Stimulated activated CD8-positive, alpha-beta memory T cell treated with anti-CD3 and anti-CD28 coated beads, Interleukin-4, amount 100 ng/mL, for 4 hours (primary cell): Measurements from ENCODE around the gene AAGAB.

Source experiments
- DNase-seq, 2 donors: peaks; one replicate each; pipeline ENCODE4 v3.0.0-alpha.2; 2020; ENCODE audit warnings: low read depth in 2 of 2, low spot score in 1 of 2

Gene AAGAB

DNA sequence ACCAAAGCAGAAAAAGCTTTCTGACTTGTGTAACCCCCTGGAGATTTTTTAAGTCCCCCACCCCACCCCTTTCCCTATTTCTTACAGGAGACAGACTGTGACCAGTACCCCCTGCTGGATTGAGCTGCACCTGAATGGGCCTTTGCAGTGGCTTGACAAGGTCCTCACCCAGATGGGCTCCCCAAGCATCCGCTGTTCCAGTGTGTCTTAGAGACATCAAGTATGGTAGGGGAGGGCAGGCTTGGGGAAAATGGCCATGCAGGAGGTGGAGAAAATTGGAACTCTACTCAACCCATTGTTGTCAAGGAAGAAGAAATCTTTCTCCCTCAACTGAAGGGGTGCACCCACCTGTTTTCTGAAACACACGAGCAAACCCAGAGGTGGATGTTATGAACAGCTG is 64.1 kb downstream of the AAGAB start:
- no peak for DNase-seq

DNA sequence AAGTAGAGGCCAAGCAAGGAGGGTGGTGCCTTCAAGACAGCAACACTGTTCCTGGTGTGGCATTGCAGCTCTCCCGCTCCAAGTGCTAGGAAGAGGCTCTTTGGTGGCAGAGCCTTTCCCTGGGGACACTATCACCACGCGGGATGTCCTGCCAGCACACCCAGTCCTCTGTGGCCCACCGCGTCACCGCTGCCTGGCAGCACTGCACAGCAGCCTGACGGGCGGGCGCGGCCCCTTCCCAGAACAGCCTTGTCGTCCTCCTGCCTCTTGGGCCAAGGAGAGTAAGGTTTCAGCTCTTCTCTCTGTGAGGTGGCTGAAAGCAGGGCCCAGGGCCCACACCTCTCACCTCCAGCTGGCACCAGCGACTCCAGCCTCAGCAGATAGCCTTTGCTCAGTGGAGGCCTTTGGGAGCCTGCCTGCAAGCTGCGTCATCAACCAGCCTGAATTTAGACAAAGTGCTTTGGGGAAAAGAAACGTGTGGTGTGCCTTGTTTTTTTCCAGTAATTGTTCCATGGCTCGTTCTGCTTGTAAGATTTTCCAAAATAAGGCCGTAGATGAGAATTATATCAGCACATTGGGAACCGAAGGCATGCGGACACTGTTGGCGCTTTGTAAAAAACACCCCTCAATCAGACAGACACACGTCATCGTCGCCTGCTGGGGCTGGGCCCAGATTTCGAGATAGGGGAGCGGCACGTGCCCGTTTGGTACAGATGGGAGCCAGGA is 65.0 kb downstream of the AAGAB start:
- no peak for DNase-seq

DNA sequence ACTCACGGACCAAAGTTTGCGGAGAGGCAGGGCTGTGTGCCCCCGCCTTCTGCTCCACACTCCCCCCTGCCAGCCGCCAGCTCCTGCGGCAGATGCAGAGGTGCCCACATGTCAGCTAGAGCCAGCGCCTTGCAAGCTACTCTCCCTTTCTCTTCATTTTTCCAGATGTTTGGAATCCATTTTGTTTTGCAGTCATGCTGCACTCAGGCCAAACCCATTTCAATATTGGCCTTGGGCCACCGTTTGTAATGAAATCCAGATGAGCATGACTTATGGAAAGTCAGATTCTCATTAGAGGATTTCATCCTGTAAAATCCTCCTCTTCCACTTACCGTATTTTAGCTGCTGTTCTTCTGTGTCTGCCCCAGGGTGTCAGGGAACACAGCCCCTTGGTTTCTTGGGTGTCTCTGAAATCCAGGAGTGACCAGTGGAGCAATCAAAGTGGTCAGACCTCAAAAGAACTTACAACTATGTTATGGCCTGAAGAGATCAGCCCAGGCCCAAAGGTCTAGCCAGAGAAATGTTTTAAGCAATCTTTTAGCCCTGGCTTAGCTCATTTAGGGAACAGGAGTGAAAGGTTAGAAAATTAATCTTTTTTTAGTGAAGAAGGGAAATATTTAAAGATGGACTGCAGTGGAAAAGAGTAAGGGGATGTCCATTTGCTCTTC is 65.8 kb downstream of the AAGAB start:
- DNase-seq, result no peak

DNA sequence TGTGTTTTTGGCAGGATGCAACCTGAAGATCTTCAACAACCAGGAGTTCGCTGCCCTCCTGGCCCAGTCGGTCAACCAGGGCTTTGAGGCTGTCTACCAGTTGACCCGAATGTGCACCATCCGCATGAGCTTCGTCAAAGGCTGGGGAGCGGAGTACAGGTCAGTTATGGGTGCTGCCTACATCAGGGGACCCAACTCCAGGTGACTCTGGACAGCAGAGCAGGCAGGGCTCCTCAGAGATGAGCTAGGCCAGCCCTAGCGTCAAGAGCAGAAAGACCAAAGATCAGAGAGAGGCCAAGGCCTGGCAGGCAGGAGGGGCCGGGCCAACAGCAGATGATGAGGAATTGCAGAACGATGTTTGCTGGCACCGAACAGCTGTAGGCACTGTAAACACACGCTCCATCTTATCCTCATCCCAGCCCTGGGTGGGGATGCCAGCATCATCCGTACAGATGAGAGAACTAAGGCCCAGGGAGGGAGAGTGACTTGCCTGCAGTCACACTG is 67.1 kb downstream of the AAGAB start:
- no peak for DNase-seq

DNA sequence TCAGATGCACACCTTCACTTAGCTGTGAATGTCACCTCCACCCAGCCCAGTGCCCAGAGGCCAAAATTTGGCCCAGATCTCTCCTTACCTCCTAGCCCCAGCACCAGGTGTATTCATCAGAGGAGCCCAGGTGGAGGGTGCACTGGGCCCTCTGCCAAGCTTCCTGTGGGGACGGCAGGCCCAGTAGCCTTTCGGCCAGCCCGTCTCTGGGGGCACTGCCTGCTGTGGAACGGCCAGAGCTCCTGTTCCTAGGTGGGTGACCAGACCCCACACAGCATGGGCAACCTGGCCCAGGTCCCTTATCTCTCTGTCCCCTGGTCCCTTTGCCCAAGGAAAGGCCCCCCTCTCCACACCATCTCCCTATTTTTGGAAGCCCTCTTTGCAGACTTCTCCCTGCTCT is 67.8 kb downstream of the AAGAB start:
- no peak for DNase-seq

DNA sequence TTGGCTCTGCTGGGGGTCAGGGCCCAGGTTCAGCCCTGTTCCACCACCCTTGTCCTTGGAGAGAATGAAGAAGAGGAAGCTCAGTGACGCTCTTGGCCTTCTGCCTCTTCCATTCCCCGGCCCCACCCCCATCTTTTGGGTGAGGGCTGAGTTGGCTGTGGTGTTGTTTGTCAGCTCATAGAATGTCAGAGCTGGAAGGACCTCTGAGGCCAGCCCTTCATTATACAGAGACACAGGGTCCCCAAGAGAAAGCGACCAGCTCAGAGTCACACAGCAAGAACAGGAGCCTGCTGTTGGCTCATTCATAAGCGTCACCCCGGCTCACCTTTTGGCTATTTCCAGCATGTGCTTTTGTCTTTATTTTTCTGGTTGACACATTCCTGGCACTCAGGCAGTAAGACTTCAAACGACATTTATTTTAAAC is 68.2 kb downstream of the AAGAB start:
- no peak for DNase-seq

DNA sequence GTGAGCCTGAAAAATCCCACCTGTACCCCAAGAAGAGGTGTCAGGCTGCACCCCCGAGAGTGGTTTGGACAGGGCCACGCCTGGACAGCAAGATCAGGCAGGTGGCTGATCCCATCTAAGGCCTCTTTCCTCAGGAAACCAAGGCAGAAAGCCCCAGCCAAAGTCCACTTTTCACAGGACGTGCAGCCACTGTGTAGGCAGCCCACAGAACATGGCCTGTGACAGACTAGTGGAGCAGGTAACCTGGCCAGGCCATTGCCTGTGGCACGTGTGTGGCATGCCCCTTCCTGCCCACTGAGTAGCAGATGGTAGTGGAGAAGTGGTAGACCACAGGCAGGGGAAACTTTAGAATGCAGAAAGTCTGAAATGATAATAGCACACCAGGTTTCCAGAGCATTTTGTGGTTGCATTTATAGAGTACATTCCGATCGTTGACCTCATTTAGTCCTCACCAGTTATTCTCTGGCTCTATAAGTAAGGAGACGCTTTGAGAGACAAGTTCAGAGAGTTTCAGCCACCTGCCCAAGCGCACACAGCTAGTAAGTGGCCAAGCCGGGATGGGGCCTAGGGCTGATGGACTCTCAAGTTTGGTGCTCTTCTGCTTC is 68.7 kb downstream of the AAGAB start:
- no peak for DNase-seq

DNA sequence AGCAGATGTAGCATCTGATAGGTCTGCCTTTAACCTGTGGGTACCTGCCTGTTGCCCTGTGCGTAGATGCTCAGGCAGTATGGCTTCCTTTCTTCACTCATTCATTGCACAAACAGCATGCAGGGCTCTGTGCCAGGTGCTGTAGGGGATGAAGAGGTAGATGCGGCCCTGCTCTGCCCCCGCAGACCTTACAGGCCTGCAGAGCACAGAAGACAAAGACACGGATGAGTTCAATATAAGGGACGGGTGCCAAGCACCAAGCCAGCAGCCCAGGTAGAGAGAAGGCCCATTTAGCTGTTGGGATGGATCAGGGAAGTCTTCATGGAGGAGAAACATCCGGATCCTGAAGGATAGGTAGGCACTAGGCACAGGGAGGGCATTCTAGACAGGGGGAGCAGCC is 69.4 kb downstream of the AAGAB start:
- no peak for DNase-seq

DNA sequence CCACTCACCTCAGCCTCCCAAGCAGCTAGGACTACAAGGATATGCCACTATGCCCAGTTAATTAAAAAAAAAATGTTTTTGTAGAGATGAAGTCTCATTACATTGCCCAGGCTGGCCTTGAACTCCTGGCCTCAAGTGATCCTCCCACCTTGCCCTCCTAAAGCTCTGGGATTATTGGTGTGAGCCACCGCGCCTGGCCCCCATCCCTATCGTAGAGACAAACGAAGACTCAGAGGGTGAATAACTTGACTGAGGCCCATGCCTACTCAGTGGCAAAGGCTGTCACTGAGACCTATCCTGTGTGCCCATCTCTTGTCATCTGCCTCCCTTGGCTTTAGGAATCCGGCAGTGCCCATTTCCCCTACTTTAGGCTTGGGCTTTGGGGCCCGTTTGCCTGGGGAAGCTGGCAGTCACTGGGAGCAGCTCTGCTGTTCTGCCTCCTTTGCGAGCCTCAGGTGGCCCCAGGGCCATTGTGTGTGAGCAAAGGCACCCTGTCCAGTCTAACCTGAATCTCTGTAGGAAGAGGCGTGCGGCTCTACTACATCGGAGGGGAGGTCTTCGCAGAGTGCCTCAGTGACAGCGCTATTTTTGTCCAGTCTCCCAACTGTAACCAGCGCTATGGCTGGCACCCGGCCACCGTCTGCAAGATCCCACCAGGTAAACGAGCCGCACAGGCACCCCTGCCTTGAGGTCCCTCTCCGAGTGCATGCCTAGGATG is 70.1 kb downstream of the AAGAB start:
- no peak for DNase-seq

DNA sequence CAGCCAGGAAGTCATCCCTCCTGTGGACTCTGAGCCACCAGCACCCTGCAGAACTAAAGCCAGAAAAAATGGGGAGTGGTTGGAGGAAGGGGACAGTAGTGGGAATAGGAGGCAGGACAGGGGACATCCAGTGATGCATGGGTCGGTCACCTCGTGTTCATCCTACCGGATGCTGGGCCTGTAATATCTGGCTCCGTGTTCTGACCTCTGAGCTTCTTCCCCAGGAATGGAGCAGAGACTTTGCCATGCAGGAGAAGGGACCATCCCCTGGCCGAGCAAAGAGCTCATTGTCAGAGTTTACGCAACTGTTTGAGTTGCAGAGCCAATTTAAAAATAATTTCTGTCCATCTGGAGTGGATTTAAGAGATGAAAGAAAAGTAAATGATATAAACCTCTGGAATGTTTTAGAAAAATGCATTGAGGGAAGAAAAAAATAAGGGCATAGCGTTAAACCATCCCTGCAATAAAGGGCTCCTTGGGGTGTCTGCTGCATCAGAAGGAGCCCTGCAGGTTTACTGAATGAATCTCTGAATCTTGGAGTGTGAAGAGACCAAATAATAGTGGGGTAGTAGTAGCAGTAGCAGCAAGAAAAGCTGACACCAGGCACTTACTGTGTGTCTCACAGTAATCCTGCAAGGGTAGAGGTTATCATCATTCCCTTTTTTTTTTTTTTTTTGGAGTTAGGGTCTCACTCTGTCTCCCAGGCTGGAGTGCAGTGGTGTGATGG is 70.9 kb downstream of the AAGAB start:
- no peak for DNase-seq

DNA sequence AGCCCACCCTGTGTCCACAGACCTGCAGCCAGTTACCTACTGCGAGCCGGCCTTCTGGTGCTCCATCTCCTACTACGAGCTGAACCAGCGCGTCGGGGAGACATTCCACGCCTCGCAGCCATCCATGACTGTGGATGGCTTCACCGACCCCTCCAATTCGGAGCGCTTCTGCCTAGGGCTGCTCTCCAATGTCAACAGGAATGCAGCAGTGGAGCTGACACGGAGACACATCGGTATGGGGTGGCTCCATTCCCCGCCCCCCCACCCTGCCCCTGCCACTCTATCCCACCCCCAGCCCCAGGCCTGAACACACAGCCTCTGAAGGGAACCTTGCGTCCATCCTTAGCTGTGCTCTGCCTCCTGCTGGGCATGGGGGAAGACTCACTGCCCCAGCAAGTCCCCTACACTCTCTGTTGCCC is 73.2 kb downstream of the AAGAB start:
- no peak for DNase-seq

DNA sequence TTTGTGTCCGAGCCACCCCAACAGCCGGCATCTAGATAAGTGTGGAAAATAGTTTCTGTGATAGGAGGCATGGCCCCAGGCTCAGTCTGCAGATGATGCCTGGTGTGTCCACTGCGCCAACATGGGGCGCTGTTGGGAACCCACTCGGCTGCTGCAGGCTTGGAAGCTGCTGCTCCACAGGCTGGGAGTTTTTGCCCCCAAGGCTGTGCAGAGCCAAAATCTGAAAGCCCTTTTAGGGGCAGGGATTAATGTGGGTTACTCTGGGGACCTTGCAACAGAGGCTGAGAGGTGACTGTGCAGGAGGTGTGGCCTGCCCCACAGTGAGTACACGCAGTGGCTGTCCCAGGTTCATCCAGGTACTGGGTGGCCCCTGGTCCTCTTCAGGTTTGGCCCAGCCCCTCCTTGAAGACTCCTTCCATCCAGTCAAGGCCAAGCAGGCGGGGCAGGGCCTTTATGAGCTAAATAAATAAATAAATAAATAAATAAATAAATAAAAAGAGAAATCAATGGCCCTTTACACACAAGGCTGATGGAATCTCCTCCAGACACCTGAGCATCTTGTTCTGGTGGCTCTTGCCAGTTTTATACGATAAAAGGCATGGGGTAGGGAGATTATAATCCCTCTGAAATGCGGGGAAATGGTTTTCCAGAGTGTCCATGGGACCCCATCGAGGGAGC is 73.8 kb downstream of the AAGAB start:
- no peak for DNase-seq

DNA sequence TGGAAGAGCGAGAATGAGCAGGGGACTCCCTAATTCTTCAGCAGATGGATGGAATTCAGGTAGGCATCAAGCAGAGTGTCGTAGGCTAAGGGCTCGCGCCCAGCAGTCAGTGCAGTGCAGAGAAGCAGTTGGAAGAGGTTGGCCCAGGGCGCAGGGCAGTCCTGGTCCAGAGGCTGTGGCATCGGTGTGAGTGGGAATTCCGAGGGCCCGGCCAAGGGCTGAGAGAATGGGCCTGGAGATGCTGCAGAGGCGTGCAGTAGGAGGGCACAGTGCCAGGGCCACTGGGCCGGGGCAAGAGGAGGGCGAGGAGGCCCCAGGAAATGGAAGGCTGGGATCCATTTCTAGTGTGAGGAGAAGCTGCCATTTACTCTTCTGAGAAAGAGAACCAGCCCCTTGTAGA is 74.4 kb downstream of the AAGAB start:
- no peak for DNase-seq

DNA sequence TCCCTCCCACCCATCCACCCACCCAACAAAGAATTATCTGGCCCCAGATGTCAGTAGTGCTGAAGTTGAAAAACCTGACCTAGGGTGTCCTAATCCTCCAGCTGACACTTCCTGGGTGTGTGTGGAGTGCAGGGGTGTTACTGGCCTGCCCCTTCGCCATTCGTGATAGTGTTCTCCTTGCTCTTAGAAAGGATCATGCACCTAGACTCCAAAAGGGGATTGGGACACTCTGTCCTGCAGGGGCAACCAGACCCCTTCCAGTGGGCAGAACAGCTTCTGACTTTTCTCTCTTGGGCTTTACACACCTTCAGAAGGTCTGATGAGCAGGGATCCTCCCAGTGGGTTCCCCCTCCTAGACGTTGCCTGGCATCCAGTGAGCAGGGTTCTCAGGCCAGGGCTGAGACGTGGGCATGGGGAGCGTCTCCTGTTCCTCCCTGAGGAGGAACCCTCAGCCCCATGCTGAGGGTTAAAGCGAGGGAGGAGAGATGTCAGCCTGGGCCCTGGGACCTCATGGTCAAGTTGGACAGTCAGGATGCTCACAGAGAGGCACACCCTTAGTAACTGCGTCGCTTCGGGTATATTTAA is 75.0 kb downstream of the AAGAB start:
- DNase-seq, result no peak

DNA sequence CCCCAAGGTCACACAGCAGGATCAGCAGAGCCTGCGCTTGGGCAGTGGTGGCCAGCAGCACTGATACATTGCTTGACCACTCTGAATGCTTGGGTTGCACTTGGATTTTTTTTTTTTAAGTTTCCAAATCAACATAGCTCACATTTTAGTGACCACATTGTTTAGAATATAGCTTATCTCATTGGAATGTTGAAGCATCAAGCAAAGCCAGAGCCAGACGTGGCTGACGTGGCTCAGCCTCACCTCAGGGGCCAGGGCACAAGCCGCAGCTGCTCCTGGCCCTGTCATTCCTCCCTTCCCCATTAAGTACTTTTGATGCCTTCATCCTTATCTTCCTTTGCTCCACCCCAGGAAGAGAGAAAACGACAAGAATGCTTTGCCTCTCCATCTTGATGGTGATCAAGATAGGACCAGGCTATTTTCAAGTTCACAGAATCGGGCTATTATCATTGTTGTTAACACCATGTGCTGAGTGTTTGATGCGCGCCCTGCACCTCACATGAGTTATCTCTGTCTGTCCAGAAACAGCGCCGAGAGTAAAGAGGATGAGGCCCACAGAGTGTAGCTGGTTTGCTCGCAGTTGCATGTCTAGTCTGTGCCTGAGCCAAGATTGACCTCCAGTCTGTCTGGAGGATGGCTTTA is 75.8 kb downstream of the AAGAB start:
- no peak for DNase-seq

DNA sequence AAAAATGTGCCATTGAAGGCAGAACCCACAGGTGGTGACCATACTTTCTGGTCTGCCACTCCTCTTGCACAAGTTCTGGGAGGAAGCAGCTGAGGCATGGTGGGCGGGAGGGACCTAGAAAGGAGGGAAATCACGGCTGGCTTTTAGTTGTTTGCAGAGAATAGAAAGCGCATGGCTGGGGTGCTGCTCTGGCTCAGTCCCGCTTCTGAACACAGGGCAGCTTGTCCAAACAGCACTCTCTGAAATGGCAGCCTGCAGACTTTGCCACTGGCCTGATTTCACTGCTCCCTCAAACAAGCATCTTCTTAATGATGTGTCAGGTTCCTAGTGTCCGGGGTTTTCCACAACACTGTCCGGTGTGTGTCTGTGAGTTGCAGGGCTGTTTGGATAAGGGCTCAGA is 76.7 kb downstream of the AAGAB start:
- no peak for DNase-seq

DNA sequence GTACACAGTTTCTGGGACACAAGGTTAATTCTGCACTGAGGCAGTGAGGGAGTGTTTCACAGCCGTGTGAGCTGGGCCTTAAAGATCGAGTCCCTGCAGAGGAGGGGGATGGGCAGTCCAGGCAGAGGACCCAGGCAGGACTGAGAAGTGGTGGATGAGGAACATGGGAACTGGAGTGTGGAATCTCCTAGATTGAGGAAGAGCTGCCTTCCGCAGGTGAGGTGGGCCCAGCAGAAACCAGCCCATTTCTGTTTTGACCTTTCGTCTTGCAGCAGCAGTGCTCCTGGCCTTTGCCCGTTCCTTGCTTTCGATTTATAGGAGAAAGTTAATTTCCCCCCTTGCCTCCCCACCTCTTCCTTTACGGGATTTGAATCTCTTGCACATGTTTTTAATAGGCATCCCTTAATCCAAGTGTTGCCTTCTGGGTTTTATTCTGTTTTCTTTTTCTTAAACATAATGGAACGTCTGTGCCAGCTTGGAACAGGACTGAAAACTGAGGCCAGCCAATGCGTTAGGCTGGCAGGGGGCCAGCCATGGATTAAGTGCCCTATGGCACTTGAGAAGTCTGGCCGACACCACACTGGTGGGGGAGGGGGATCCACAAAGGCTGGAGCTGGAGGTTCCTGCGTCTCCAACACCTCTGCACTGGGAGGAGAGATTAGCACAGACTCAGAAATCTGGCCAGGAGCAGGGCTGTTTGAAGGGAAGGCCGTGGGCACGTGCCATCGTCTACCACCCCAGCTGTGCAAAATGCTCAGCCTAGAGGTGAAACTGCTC is 78.1 kb downstream of the AAGAB start:
- DNase-seq, result no peak

DNA sequence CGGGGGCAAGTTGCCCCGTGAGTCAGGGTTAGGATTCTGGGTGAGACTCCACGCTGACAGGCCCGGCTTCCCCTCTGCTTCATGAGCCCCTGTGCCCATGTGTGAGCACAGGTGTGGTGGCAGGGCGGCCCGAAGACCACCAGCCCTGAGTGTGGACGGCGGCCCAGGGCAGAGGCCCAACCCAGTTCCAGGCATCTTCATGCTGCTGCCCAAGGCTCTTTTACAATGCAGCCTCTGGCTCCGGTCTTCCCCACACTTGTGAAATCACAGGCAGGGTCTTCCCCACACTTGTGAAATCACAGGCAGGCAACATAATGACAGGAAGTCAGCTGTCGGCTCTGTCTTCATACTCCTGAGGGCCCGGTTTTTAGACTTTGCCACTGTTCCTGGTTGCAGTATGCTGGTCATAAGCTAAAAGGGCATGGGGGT is 78.8 kb downstream of the AAGAB start:
- DNase-seq, result no peak
